Measurements from ENCODE around the gene HK2.
"Not testable (repeated sequence)": the region's sequence is repeated elsewhere in the genome, so short reads cannot be mapped to it uniquely, and the experiment has no call there.

Gene HK2

DNA sequence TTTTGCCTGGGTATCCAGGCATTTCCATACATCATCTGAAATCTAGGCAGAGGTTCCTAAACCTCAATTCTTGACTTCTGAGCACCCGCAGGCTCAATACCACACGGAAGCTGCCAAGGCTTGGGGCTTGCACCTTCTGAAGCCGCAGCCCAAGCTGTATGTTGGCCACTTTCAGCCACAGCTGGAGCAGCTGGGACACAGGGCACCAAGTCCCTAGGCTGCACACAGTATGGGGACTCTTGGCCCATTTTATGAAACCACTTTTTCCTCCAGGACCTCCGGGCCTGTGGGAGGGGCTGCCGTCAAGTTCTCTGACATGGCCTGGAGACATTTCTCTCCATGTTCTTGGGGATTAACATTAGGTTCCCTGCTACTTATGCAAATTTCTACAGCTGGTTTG is 72.5 kb downstream of the HK2 start:
- no peak for DNase-seq

DNA sequence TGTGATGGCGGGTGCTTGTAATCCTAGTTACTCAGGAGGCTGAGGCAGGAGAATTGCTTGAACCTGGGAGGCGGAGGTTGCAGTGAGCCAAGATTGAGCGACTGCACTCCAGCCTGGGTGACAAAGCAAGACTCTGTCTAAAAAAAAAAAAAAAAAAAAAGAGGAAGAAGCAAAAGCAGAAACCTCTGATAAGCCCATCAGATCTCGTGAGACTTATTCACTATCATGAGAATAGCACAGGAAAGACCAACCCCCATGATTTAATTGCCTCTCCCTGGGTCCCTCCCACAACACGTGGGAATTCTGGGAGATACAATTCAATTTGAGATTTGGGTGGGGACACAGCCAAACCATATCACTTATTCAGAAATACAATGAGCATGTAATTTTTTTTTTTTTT is 73.6 kb downstream of the HK2 start:
- DNase-seq, result not testable (repeated sequence)

DNA sequence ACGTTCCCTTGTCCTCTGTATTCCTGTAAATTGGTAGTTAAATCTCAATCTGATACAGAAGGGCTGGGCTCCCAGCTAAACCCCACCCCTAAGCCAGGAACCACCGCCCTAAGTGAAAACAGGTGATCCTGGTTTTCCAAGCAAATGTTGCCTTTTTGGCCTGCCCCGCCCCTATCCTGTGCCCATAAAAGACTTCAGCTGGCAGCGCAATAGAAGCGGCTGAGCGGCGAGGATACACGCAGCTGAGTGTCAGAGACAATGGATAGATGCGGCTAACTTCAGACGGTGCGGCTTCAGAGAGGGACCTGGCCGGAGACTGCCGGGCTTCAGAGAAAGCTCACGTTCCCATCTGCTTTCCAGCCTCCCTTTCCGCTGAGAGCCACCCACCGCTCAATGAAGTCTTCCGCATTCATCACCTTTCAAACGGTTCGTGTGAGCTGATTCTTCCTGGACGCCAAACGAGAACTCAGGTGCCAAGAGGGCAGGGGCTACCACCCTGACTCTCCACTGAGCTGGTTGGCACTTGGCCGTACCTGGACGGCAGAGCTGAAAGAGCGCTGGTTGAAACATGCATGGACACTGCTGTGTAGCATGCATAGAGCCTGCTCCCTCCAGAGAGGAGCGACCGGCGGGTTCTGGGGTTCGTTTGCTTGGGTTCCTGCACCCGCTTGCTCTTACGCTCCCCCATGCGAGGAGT is 75.0 kb downstream of the HK2 start:
- no peak for DNase-seq

DNA sequence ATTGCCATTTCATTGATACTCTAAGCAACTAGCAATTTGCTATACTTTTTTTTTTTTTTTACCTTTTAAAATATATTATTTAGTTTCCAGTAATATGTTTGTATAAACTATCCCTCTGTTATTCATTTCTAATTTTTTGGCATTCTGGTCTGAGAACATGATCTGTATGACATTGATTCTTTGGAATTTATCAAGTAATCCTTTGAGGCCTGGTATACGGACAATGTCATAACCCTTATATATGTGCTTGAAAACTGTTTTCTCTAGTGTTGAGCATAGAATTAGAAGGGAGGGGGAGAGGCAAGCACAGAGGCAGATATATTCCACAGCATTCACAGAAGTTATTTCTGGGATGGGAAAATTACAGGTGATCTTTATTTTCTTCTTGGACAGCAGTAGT is 76.3 kb downstream of the HK2 start:
- DNase-seq, result no peak

DNA sequence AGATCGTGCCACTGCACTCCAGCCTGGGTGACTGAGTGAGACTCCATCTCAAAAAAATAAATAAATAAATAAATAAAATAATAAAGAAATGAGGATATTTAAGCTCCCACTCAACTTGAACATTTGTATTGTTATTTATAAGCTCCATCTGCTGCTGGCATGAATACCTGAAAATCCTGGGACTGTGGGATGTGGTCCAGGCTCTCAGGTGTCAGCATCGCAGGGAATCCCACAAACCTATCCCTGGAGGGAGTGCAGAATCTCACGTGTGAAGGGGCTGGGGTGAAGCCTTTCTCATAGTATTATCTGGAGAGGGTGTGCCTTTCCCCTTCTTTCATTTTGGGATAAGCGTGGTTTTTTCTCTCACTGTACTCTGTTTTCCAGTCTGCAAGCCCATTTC is 77.1 kb downstream of the HK2 start:
- DNase-seq, result no peak

DNA sequence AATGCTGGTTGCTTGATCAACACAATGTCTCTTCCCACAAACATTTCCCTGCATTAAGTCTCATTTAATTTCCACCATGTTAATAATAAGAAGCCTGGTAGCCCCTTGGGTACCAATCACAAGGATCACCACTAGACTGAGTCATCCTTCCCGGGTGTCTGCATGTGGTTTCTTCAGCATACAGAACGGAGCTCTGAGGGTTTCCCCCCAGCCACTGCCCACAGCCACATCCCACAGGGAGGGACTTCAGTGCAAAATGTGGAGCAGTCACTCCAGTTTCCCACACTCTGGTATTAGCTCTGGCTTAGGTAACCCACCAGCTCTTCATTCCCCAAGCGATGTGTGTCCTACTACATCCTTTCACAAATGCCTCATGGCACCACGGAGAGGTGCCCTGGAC is 81.8 kb downstream of the HK2 start:
- peak; percentile 65 for DNase-seq

DNA sequence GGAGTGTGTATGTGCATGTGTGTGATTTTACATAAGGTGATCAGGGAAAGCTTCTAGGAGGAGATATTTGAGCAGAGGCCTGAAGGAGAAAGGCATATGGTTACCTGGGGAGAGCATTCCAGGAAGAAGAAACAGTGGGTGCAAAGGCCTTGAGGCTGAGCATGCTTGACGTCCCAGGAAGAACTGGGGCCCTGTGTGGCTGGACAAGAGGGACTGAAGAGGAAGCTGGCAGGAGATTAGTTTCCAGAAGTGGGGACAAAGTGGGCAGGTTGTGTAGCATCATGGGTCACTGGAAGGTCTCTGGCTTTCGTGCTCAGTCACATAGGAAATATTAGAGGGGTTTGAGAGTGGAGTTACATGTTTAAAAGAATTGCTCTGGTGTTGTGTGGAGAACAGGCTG is 82.5 kb downstream of the HK2 start:
- no peak for DNase-seq

DNA sequence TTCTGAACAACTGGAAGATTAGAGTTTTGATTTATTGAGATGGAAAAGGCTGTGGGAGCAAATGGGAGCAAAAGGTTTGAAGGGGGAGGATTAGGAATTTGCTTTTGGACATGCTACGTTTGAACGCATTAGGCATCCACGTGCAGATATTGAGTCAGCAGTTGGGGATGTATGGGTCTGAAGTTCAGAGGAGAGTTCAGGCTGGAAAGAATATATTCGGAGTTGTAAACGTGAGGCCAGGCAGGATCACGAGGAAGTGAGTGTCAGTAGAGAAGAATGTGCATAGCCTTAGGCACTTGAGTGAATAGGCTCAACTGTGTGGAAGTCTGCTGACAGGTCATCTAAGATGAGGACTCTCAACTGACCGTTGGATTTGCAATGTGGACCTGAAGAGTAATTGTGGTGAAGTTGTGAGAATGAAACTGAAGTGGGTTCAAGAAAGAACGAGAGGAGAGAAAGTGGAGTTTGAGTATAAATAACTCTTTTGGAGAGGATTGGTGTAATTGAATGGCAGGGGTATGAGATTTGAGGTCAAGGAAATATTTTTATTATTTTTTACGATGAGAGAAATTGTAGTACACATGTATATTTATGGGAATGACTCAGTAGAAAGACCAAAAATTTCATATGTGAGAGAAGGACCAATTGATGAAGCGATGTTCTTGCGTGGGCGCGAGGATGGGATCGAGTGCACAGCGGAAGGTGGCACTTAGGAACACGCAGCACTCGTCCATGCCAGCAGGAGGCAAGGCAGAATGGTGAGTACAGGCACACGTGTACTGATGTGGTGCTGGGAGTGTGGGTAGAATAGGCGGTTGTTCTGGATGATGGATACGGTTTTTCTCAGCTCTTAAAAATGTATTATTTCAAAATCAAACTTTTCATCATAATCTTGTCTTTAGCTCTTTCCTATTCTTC is 84.0 kb downstream of the HK2 start:
- DNase-seq, result no peak

DNA sequence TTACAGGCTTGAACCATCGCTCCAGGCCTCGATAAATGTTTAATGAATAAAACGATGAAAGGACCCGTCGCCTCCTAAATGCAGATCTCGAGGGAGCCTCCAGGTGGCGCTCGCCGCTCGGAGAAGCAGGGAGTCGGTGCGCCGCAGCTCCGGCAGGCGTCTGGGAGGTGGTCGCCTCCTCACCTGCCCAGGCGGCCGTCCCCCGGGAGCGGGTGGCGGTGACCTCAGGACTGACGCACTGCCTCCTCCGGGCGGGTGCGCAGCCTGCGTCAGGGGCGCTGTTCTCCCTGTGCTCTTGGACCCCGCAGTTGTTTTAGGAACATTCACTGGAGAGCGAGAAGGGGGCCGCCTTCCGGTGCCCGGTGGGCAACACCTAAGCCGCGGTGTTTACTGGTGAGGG is 85.9 kb downstream of the HK2 start:
- peak; percentile 69 for DNase-seq

DNA sequence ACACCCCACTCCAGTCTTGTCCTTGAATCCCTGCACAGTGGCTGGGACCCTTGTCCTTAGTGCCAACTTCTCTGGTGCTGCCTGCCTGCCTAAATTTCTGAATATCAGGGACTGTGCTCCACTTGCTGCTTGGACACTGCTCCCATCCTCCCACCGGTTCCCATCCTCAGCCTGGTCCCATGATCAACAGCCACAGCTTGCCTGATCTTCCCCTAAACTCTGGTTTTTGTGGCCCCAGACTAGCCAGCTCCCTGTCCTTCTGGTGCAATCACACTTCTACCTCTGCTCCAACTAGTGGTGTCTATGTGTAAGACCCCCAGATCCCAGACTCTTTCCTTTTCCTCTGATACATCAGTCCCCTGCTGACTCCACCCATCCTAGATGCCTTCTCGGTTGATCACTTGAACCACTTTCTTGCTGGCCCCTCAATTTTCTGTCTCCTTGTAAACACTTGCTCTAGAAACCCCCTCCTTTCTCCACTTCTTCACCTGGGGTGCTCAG is 87.4 kb downstream of the HK2 start:
- no peak for DNase-seq

DNA sequence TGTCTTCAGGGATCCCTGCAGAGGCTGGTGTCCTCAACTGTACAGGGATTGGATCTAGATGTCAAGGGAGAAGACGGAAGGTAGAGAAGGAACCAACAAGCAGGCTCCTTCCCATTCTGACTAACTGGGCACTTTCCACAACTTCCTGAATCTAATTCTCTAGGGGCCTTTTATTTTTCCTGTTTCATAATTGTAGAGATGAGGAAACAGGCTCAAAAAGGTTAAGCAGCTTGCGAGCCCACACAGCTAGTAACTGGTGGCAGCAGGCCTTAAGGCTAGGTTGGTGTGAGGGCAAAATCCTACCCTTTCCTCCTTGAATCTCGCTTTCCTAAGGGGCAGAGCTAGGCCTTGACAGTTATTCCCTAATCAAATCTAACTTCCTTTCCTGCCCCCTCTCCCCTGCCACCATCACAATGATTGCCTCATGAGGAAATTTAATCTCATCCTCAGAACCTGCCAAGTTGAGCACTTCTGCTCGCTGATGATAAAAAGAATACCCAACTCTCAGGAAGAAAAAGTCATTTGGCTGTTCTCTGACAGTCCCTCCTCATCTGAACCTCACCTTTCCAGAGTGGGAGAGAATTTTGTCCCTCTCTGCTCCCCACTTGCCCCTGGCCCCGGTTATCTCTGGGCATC is 88.8 kb downstream of the HK2 start:
- DNase-seq, result no peak

DNA sequence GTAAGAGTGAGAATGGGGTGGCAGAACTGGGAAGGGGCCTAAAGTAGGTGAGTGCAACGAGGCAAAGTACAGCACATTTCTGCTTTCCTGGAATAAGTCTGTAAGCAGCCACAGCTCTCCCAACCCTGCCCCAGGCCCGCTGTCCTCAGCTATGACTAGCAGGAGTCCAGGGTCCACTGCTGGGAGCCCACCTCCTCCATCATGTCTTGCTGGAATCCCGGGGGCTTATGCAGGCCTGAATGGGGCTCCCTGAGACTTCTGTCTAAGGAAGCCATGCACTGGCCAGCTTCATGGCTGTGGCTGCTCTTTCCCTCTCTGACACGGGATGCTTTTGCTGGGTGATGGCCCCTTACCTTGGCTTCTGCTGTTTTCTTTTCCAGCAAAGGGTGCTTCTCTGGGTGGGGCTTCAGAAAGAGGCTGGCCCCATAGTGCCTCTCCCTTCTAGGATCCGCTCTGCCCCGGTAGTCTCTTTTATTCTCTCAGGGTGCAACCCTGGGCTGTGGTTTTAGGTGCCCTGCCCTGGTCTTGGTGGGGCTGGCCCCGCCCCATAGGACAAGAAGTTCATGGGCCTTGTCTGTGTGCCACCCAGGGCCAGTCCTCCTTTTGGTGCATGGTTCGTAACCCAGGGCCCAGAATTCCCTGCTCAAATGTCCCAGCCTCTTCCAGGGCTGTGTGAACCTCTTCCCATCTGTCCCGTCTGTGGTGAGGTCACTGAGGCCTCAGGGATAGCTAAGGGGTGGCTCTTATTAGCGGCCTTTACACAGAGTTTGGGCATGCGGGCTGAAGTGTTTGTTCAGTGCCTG is 90.7 kb downstream of the HK2 start:
- DNase-seq, result no peak

DNA sequence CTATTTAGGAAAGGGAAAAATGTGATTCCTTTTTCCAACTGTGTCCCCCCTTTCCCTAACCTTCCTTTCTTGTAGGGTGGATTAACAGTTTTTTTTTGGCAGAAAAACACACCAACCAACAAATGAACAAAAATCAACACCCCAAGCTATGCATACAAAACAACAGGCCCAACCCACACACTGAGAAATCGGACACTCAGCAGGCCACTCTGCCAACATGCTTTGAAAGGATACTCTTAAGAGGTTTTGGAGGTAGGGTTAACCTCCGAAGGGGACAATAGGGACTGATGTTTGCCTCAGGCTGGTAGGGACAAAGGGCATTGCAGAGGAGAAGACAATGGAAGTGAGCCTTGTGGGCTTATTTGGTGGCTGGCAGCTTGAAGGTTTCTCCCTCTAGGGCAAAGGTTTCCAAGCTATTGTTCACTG is 91.4 kb downstream of the HK2 start:
- no peak for DNase-seq

DNA sequence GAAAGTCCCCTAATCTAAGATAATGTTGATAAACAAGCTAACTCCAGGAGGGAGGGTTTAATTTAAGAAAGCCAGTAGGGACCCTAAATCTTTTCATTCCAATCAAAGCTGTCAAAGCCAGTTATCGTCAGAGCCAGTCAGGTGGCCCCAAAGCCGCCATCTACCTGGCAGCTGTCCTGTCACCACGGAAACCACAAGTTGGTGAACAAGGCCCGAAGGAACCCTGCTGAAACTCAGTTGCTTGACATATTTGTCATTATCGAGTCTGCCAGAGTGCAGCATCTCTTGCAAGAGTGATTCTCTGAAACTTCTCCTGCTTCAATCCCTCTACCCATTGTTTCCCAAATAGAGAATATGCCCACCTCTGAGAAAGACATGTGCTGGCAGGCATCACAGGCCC is 93.7 kb downstream of the HK2 start:
- DNase-seq, result no peak

DNA sequence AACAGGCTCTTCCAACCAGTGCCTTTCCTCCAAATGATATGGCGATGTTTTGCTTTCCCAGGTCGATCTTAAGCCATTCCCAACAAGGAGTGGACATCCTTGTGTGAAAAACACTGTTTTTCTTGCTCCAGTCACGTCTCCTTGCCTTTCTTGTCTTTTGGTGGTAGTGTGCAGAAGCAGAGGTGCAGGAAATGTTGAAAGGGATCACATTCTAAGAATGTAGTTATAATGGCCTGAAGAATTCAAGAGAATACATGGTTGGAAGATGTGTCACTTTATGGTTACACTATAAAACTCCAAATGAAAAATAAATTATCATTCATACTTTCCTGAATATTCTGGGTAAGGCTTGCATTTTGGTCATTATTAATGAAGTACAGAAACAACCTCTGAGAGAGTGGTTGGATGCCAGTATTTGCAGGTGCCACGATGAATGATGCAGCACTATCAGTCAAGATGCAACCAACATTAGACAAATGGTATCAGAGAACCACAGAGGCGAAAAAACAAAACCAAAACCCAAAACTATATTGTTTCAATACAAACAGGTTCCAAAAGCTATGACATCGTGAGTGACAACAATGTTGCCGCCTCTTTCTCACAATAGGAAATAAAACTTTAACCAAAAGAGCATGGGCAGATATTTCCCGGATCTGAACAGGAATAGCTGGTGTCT is 97.0 kb downstream of the HK2 start:
- no peak for DNase-seq

DNA sequence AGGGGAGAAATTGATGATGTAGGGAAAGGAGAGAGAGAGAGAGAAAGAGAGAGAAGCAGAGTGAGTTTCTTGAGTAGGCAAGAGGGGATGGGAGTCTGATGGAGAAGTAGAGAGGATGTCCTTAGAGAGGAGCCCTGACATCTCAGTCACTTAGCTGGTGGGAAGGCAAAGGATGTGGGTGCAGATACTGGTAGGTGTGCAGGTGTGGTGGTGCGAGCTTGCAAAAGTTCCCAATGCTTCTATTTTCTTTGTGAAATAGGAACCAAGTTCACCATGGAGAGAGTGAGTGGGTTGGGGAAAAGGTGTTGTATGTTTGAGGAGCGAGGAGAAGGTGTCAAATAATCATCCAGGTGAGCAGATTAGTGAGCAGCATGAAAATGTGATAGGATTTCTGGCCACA is 98.0 kb downstream of the HK2 start:
- no peak for DNase-seq

DNA sequence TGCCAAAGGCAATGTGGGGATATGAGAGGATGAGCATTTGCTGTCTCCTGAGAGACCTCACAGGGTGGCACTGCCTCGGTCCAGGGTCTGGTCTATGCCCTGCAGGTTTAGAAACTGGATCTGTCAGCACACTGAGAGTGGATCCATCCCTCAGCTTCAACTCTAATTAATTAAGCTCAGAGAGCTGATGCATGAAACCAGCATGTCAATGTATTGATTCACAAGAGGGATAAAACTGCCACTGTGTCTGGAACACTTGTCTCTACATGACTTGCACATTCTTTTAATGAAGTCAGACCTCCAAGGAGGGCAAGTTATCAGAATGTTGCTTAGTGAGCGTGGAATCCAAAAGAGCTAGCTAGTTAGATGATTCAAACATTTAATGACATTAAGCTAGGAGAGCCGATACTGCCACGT is 102.1 kb downstream of the HK2 start:
- no peak for DNase-seq

DNA sequence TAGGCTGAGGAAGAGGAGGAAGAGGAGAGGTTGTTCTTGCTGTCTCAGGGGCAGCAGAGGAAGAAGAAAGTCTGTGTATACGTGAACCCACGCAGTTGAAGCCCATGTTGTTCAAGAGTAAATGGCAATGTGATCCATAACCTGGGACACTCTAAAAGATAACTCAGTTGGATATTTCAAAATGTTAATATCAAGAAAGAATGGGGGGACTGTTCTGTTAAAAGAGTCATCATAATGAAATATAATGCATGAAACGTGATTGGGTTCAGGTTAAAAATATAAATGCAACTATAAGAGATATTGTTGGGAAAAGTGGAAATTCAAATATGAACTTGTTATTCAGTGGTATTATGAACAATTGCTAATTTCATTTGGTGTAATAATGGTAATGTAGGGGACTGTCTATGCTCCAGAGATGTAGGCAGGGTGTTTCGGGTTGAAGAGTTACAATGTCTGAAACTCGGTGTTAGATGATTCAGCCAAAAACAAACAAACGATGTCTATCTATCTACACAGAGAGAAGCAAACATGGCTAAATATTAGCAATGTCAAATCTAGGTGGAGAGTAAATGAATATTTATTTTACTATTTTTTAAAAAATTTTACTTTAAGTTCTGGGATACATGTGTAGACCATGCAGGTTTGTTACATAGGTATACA is 103.4 kb downstream of the HK2 start:
- no peak for DNase-seq

DNA sequence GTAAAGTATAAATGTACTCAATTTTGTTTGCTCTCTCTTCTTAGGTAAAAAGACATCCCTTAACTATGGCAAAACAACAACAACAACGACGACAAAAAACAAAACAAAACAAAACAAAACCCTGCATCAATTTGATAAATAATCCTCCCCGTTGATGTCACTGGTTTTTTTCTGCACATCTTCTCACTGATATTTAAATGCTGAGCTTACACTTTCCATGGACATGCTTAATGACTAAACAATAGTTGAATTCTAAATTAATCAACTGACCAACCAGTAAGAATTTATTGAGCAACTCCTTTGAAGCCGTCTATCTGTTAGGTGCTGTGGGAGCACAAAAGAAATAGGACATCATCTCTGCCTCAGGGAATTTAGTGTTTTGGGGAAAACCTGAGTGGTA is 104.3 kb downstream of the HK2 start:
- DNase-seq, result no peak

DNA sequence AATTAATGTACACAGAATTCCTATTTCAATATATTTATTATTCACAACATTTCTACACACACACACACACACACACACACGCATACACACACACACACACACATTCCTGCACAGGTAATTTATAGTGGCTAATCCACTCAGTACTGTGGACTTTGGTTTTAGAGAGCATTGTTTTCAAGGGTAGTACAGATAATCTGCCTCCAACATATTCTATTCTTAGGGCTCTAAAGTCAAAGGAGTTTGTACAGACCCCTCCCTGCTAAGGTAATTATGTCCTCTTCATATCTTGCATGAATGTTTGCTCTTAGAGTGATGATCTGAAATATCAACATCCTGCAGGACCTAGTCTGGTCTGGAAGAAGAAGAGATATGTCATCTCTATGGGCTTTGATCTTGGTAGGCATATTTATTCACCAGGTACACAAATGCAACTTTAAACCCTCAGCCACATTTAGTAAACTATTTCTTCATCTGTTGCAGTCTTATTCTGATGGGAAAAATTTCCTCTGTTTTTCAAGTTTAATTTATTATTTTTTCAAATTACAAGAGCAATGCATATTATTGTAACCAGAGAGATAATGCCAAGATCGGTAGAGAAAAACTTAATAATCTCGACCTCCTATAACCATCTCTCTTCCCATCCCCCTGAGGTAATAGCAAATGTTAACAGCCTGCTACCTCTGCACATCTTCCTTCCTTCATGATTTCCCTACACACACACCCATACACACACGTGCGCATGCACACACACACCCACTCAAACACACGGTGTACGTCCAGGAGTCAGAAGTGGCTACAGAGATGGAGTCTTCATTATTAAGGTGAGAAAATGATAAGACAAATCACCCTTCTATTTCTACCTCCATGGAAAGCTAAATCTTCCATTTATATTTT is 106.2 kb downstream of the HK2 start:
- DNase-seq, result no peak

DNA sequence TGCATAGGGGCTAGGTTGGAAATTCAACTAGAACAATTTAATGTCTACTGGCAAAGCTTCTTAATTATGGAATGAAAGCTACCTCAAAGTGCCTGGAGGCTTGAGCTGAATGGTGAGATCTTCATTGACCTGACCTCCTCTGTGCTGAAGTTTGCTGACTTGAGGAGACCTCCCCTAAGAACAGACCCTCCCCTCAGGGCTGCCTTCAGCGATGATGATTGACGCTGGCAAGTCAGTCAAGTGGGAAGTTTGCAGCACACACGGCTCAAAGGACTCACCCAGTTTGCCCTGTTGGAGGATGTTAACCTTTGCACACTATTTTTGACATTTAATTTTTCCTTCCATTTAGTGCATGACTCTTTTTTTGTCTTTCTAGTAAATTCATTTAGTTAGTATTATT is 107.4 kb downstream of the HK2 start:
- no peak for DNase-seq
